OCI-LY1 (cell line): ENCODE data around the gene AGAP1.

Experiments
- EZH2 ChIP-seq: fragments of 200-600 bp; sonication (generic), shearing (Covaris generic); IDR thresholded peaks from 2 replicates; pipeline ENCODE4 v1.8.0; 2017; ENCODE audit warnings: borderline replicate concordance, mixed run types, mild to moderate bottlenecking, antibody characterized with exemption, low read length, moderate library complexity, mixed read lengths
- TF ChIP-seq, protein P1 (sequence below): fragments of 200-600 bp; sonication (generic), shearing (Covaris generic); IDR thresholded peaks from 2 replicates; pipeline ENCODE4 v1.5.1; 2017; ENCODE audit warnings: mild to moderate bottlenecking, antibody characterized with exemption, low read length, moderate library complexity, mixed read lengths

DNA sequence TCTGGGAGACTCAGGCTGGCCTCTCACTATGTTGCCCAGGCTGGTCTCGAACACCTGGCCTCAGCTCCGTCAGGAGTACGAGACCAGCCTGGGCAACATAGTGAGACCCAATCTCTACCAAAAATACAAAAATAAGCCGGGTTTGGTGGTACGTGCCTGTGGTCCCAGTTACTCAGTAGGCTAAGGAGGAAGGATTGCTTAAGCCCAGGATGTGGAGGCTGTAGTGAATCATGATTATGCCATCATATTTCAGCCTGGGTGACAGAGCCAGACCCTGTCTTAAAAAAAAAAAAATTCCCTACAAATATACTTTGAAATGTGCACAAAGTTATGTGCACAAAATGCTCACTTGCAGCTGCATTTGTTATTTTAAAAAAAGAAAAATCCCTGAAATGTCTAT lies 26.3 kb upstream of the AGAP1 start:
- TF ChIP-seq, protein P1, sequence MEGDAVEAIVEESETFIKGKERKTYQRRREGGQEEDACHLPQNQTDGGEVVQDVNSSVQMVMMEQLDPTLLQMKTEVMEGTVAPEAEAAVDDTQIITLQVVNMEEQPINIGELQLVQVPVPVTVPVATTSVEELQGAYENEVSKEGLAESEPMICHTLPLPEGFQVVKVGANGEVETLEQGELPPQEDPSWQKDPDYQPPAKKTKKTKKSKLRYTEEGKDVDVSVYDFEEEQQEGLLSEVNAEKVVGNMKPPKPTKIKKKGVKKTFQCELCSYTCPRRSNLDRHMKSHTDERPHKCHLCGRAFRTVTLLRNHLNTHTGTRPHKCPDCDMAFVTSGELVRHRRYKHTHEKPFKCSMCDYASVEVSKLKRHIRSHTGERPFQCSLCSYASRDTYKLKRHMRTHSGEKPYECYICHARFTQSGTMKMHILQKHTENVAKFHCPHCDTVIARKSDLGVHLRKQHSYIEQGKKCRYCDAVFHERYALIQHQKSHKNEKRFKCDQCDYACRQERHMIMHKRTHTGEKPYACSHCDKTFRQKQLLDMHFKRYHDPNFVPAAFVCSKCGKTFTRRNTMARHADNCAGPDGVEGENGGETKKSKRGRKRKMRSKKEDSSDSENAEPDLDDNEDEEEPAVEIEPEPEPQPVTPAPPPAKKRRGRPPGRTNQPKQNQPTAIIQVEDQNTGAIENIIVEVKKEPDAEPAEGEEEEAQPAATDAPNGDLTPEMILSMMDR = no peak
- TF ChIP-seq EZH2 = no peak
